SIG-M5 treated with dmso at 0.1 percent for 504 hours (cell line): ENCODE data around the gene NUP210L.

Experiments
- DNase-seq: peaks from one replicate; lab custom pipeline; 2025; ENCODE audit not compliant: unreplicated experiment; lab: John Stamatoyannopoulos, UW

NUP210L gene

DNA sequence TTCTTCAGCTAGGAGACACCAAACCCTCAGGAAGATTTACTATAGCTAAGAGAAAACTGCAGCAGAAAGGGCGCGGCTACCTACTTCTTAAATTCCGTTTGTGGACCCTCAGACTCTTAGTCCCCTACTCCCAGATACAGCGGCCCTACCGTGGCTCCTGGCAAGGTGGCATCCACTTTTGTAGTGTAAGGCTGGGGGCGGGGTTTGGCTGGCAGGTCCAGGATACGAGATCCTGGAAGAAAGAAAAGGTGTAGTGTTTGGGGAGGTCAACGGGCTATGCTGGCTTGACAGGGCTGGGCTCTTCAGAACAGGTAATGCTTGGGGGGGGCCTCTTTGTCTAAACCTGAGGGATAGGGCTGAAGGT, 186.9 kb downstream of the NUP210L start:
- no peak for DNase-seq

- DNase-seq = peak; percentile 100
Observed at GRCh38 chr1:153967107-153967999, 187.5 kb downstream of the NUP210L start, which contains the start of gene CREB3L4. Gene CREB3L4, plus strand, starts transcription at chr1:153967902. Its CDS starts 624 bp downstream, at chr1:153968526.

GRCh38 chr1:153963850-153964331, 191.0 kb downstream of the NUP210L start:
- peak; percentile 70 for DNase-seq

- peak; percentile 98 for DNase-seq
Observed at GRCh38 chr1:153963030-153963849, 191.6 kb downstream of the NUP210L start, which contains the start of gene SLC39A1. Gene SLC39A1, minus strand, starts transcription at chr1:153963537. Its CDS starts 822 bp downstream, at chr1:153962715.

GRCh38 chr1:153962088-153963029, 192.5 kb downstream of the NUP210L start:
- peak; percentile 56 for DNase-seq

DNA sequence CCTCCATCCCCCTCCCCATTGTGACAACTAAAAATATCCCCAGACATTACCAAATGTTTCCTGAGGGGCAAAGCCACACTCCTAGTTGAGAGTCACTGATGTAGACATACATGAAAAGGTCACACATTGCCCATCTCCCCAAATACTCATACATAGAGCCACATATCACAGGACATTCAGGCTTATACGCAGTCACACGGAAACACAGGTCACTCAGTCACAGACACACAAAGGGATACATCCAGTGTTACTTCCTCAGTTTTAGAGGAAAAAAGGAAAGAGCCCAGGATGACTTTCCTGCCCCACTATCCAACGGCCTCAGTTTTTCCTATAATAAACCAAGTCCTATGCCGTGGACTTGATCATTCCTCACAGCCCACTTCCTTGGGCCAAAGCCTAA, 193.5 kb downstream of the NUP210L start:
- DNase-seq = no peak

GRCh38 chr1:153960206-153960605, 194.7 kb downstream of the NUP210L start:
- DNase-seq = no peak

GRCh38 chr1:153959454-153959853, 195.4 kb downstream of the NUP210L start:
- no peak for DNase-seq

DNA sequence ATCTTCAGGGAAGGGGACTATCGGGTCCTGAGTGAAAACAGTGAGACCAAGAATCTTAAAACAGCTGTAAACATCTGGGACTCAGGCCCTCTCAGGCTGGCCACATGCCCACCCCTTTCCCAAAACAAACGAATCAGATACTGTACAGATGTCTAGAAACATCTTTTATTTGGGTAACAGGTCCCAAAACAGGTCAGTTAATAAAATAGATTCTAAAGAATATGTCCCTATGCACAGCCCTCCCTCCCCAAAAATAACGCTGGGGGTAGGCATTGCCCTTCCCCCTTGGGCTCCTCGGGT, 196.0 kb downstream of the NUP210L start:
- no peak for DNase-seq

- DNase-seq = peak; percentile 100
Observed at GRCh38 chr1:153958111-153958960, 196.5 kb downstream of the NUP210L start, which contains the start of gene CRTC2. Gene CRTC2, minus strand, starts transcription at chr1:153958612. Its CDS starts 115 bp downstream, at chr1:153958497.

GRCh38 chr1:153957744-153958110, 197.1 kb downstream of the NUP210L start:
- DNase-seq = peak; percentile 42

DNA sequence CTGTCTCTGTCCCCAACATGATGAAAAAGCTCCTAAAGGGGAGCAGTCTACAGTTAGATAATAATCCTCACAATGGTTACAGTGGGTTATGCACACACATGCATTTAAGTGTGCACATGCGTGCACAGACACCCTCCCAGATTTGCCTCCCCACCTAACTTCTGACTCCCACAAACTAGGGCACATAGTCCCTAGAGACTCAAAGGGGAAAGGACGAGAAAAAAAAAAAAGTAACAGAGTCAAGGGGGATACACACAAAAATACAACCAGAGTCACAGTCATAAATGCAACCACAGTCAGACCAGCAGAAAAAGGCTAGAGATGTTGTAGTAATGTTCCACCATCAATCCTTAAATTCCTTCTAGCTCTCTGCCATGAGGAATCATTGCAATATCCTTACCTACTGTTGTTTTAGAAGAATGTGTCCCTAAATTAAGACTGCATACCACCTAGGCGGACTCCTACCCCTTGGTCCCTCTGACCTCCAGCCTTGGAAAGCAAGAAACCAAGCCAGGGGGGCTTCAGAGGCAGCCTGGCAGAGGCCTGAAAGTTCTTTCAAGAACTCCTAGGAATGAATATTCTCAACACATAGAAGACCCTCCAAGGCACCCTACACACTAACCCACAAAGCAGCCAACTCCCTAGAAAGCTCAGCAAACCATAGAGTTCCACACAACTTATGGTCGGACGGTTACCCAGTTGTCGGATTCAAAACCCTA, 197.7 kb downstream of the NUP210L start:
- DNase-seq = no peak

GRCh38 chr1:153954826-153955225, 200.0 kb downstream of the NUP210L start:
- no peak for DNase-seq

GRCh38 chr1:153953859-153954365, 201.0 kb downstream of the NUP210L start:
- DNase-seq = no peak

DNA sequence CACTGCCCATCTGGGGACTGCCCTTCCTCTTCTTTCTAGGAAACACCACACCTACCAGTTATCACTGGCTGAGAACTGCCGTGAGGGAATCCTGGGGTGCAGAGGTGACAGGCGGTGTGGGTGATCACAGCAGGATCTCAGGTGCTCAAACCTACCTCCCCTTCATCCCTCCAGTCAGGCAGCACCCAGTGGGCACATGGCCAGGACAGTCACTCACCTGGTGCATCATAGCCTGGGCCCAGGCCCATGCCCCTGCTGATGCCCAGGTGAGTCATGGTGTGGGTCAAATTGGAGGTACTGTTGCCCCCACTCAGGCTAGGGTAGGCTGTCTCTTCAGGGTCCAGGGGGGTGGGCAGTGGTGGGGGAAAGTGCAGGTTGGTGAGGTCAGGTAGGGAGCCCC, 203.1 kb downstream of the NUP210L start:
- no peak for DNase-seq

GRCh38 chr1:153951183-153951582, 203.7 kb downstream of the NUP210L start:
- DNase-seq = no peak

DNA sequence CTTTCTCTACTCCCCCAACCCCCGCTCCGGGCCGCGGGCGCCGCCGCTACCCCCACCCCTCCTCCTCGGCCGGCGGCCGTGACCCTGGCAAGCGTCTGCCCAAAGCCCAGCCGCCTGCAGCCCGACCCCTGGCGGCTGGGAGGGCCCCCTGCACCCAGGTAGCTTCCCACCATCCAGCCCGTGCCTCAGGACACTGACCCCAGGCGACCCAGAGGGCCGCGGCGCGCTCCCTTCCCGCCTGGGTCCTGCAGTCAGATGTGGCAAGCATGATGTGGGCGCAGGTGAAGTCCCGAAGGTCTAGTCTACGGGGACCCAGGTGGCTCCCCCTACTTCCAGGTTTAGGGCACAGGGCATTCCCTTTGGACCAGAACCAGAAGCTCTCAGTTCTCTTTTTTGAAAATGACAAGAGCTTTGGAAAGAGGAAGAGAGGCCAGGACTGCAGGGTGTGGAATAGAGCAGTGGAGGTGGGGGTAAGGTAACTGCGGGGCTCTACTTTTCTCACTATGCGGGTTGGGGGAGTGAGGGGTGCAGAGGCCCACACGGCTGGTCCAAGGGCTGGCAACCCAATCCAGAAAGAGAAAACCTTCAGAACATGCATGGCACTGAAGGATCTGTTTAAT, 208.1 kb downstream of the NUP210L start, which contains the start of gene DENND4B:
Gene DENND4B, minus strand, starts transcription at position 97 of the 620 bp plus-strand sequence. CDS start 2,344 bp downstream, outside the sequence.
- DNase-seq = peak; percentile 88
